ENCODE data around the gene STAG2.
"Not testable (repeated sequence)": the region's sequence is repeated elsewhere in the genome, so short reads cannot be mapped to it uniquely, and the experiment has no call there.

STAG2 gene

GRCh38 chrX:124028182-124028581 lies 66.7 kb downstream of the STAG2 start:
- no peak overlapping the region for H3K4me3 ChIP-seq (ENCODE audit: low read length)
- no peaks in the 10 kb centered on the region for H3K27me3 ChIP-seq (ENCODE audit: control insufficient read depth, insufficient read depth, low read length)
- no peaks in the 10 kb centered on the region for H3K9me3 ChIP-seq (ENCODE audit: control insufficient read depth, insufficient read depth, low read length)
- no peak for DNase-seq (ENCODE audit: low read depth, low spot score)
- H3K36me3 ChIP-seq (ENCODE audit: control insufficient read depth, insufficient read depth, low read length), result no peaks in the 10 kb centered on the region
- no CpG with 5 or more reads among the region's 3 CpGs for WGBS (ENCODE audit: insufficient coverage, insufficient read length)
- no peak overlapping the region for H3K27ac ChIP-seq (ENCODE audit: low read length)
- no peaks in the 10 kb centered on the region for H3K4me1 ChIP-seq (ENCODE audit: control insufficient read depth, insufficient read depth, low read length)

GRCh38 chrX:124030520-124030919 lies 69.0 kb downstream of the STAG2 start:
- no peaks in the 10 kb centered on the region for H3K36me3 ChIP-seq (ENCODE audit: control insufficient read depth, insufficient read depth, low read length)
- no peak overlapping the region for H3K27ac ChIP-seq (ENCODE audit: low read length)
- WGBS (ENCODE audit: insufficient coverage, insufficient read length), result no CpG with 5 or more reads among the region's 1 CpG
- DNase-seq (ENCODE audit: low read depth, low spot score), result no peak
- H3K9me3 ChIP-seq (ENCODE audit: control insufficient read depth, insufficient read depth, low read length), result no peaks in the 10 kb centered on the region
- H3K4me1 ChIP-seq (ENCODE audit: control insufficient read depth, insufficient read depth, low read length), result no peaks in the 10 kb centered on the region
- no peak overlapping the region for H3K4me3 ChIP-seq (ENCODE audit: low read length)
- no peaks in the 10 kb centered on the region for H3K27me3 ChIP-seq (ENCODE audit: control insufficient read depth, insufficient read depth, low read length)

DNA sequence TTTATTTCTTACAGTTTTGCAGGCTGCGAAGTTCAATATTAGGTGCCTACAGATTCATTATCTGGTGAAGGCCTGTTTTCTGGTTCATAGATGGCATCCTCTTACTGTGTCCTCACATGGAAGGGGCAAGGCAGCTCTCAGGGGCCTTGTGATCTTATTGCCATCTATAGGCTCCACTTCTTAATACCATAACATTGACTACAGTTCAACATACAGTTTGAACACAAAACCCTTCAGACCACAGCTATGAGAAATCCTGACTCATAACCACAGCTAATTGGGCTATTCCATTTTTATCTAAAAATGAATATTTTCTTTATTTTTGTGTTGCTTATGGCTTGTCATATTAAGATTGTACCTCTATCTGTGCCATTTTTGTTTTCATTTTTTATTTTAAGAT lies 72.3 kb downstream of the STAG2 start:
- no peak overlapping the region for H3K27ac ChIP-seq (ENCODE audit: low read length)
- H3K4me1 ChIP-seq (ENCODE audit: control insufficient read depth, insufficient read depth, low read length), result no peaks in the 10 kb centered on the region
- WGBS (ENCODE audit: insufficient coverage, insufficient read length), result no CpG with 5 or more reads among the region's 1 CpG
- no peak overlapping the region for H3K4me3 ChIP-seq (ENCODE audit: low read length)
- no peak for DNase-seq (ENCODE audit: low read depth, low spot score)
- H3K36me3 ChIP-seq (ENCODE audit: control insufficient read depth, insufficient read depth, low read length), result no peaks in the 10 kb centered on the region
- H3K9me3 ChIP-seq (ENCODE audit: control insufficient read depth, insufficient read depth, low read length), result no peaks in the 10 kb centered on the region
- H3K27me3 ChIP-seq (ENCODE audit: control insufficient read depth, insufficient read depth, low read length), result no peaks in the 10 kb centered on the region

DNA sequence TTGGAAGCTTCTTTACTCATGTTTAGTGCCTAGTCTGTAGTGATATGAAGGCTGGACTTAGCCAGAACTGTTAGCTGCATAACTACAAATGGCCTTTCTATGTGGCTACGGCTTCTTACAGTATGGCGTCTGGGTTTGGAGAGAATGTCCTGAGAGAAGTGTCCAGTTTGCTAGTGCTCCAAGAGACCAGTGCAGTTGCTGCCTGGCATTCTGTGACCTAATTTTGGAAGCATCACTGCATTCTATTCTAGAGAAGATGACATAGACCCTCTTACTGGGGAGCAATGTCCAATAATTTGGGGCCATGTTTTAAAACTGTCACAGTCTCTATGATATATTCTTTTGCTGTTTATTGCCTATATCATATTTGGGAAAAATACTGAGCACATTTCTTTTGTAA lies 74.2 kb downstream of the STAG2 start:
- Histone ChIP-seq H3K4me3 (ENCODE audit: low read length) (no peak overlapping the region), H3K9me3 (ENCODE audit: control insufficient read depth, insufficient read depth, low read length) (no peaks in the 10 kb centered on the region), H3K4me1 (ENCODE audit: control insufficient read depth, insufficient read depth, low read length) (no peaks in the 10 kb centered on the region), H3K36me3 (ENCODE audit: control insufficient read depth, insufficient read depth, low read length) (no peaks in the 10 kb centered on the region), H3K27me3 (ENCODE audit: control insufficient read depth, insufficient read depth, low read length) (no peaks in the 10 kb centered on the region), H3K27ac (ENCODE audit: low read length) (no peak overlapping the region)
- WGBS (ENCODE audit: insufficient coverage, insufficient read length), result no CpG with 5 or more reads among the region's 2 CpGs
- no peak for DNase-seq (ENCODE audit: low read depth, low spot score)

DNA sequence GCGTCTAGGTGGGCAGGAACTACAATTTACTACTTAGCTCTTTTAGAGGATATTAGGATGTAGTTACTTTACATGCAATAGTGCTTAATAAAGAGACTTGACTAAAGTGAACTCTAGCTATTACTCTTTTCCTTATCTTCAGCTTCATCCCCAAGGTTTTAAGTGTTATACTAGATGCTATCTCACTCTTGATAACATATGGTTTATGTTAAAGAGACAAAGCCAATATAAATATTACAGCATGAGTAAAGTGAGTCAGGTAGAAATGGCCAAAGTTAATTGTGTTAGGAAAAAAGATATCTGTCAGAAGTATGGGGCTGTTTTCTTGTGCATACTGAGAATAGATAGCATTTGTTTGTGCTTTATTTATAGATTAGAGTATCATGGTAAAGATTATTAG lies 80.5 kb downstream of the STAG2 start:
- no peak overlapping the region for H3K4me3 ChIP-seq (ENCODE audit: low read length)
- H3K27ac ChIP-seq (ENCODE audit: low read length), result no peak overlapping the region
- no CpG with 5 or more reads among the region's 1 CpG for WGBS (ENCODE audit: insufficient coverage, insufficient read length)
- DNase-seq (ENCODE audit: low read depth, low spot score), result no peak
- H3K9me3 ChIP-seq (ENCODE audit: control insufficient read depth, insufficient read depth, low read length), result no peaks in the 10 kb centered on the region
- no peaks in the 10 kb centered on the region for H3K4me1 ChIP-seq (ENCODE audit: control insufficient read depth, insufficient read depth, low read length)
- no peaks in the 10 kb centered on the region for H3K36me3 ChIP-seq (ENCODE audit: control insufficient read depth, insufficient read depth, low read length)
- no peaks in the 10 kb centered on the region for H3K27me3 ChIP-seq (ENCODE audit: control insufficient read depth, insufficient read depth, low read length)

GRCh38 chrX:124045109-124045508 lies 83.6 kb downstream of the STAG2 start:
- H3K36me3 ChIP-seq (ENCODE audit: control insufficient read depth, insufficient read depth, low read length), result no peaks in the 10 kb centered on the region

GRCh38 chrX:124084417-124084816 lies 122.9 kb downstream of the STAG2 start:
- H3K36me3 ChIP-seq (ENCODE audit: control insufficient read depth, insufficient read depth, low read length); H3K4me1 ChIP-seq (ENCODE audit: control insufficient read depth, insufficient read depth, low read length); H3K27ac ChIP-seq (ENCODE audit: low read length); H3K4me3 ChIP-seq (ENCODE audit: low read length); DNase-seq (ENCODE audit: low read depth, low spot score); H3K27me3 ChIP-seq (ENCODE audit: control insufficient read depth, insufficient read depth, low read length); H3K9me3 ChIP-seq (ENCODE audit: control insufficient read depth, insufficient read depth, low read length): not testable (repeated sequence)
- WGBS (ENCODE audit: insufficient coverage, insufficient read length), result no CpG with 5 or more reads among the region's 6 CpGs

More at GRCh38 chrX:124045109-124045508, 83.6 kb downstream of the STAG2 start:
- H3K27ac ChIP-seq (ENCODE audit: low read length), result no peak overlapping the region
- H3K9me3 ChIP-seq (ENCODE audit: control insufficient read depth, insufficient read depth, low read length), result no peaks in the 10 kb centered on the region
- no peaks in the 10 kb centered on the region for H3K4me1 ChIP-seq (ENCODE audit: control insufficient read depth, insufficient read depth, low read length)
- no peak for DNase-seq (ENCODE audit: low read depth, low spot score)
- no CpG with 5 or more reads among the region's 4 CpGs for WGBS (ENCODE audit: insufficient coverage, insufficient read length)
- H3K4me3 ChIP-seq (ENCODE audit: low read length), result no peak overlapping the region
- no peaks in the 10 kb centered on the region for H3K27me3 ChIP-seq (ENCODE audit: control insufficient read depth, insufficient read depth, low read length)

DNA sequence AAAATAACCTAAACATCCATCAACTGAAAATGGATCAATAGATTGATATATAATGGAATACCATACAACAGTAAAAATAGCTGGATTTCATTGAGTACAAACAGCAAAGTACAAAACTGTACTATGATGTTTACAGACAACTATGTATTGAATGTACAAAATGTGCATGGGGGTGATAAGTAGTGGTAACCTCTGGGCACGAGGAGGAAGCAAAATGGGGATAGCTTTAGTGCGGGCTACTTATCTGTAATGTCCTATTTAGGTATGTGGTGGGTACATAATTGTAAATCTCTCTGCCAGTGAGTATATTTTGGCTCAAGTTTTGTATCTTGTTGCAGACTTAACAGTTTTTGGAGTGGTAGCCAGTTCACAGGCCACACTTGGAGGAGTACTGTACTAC lies 123.6 kb downstream of the STAG2 start:
- DNase-seq (ENCODE audit: low read depth, low spot score), result no peak

GRCh38 chrX:124086411-124086810 lies 124.9 kb downstream of the STAG2 start:
- 0 out of 2 replicates have a peak, but pooled peaks cover 2% of the 10 kb centered on the region for H3K36me3 ChIP-seq (ENCODE audit: control insufficient read depth, insufficient read depth, low read length)
- no peak for DNase-seq (ENCODE audit: low read depth, low spot score)

More for the DNA sequence above, 123.6 kb downstream of the STAG2 start:
- no CpG with 5 or more reads among the region's 2 CpGs for WGBS (ENCODE audit: insufficient coverage, insufficient read length)
- 0 out of 2 replicates have a peak, but pooled peaks cover 2% of the 10 kb centered on the region for H3K36me3 ChIP-seq (ENCODE audit: control insufficient read depth, insufficient read depth, low read length)
- H3K4me3 ChIP-seq (ENCODE audit: low read length), result no peak overlapping the region
- no peaks in the 10 kb centered on the region for H3K9me3 ChIP-seq (ENCODE audit: control insufficient read depth, insufficient read depth, low read length)
- H3K27ac ChIP-seq (ENCODE audit: low read length), result no peak overlapping the region
- no peaks in the 10 kb centered on the region for H3K27me3 ChIP-seq (ENCODE audit: control insufficient read depth, insufficient read depth, low read length)
- no peaks in the 10 kb centered on the region for H3K4me1 ChIP-seq (ENCODE audit: control insufficient read depth, insufficient read depth, low read length)

DNA sequence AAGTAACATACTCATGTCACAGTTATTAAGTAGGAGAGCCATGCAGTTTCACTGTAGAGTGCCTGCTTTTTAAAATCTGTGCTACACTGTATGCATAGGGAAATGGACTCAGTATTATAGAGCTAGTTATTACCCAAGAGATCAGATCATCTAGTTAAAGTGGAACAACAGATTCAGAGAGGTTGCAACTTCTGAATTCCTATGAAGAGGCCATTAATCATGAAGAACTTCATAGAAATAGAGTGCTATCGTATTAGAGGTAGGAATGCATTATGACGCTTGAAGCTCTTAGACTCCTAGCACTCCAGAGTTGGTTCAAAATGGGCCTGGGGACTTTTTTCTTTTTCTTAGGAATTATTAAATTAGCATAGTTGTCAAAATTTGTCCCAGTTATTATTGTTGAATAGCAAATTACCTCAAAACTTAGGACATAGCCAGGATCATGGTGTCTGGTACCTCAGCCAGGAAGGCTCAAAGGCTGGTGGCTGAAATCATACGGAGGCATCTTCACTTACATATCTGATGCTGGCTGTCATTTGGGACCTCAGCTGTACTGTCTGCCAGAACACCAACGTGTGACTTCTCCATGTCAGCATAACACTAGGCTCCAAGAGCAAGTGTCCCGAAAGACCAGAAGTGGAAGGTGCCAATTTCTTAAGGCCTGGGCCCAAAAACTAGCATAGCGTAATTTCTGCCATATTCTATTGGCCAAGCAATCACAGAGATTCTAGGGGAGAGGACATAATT lies 125.7 kb downstream of the STAG2 start:
- H3K36me3 ChIP-seq (ENCODE audit: control insufficient read depth, insufficient read depth, low read length), result 0 out of 2 replicates have a peak, but pooled peaks cover 2% of the 10 kb centered on the region
- no peaks in the 10 kb centered on the region for H3K4me1 ChIP-seq (ENCODE audit: control insufficient read depth, insufficient read depth, low read length)
- no peak overlapping the region for H3K27ac ChIP-seq (ENCODE audit: low read length)
- no peak overlapping the region for H3K4me3 ChIP-seq (ENCODE audit: low read length)
- no peaks in the 10 kb centered on the region for H3K9me3 ChIP-seq (ENCODE audit: control insufficient read depth, insufficient read depth, low read length)
- WGBS (ENCODE audit: insufficient coverage, insufficient read length), result no CpG with 5 or more reads among the region's 6 CpGs
- no peaks in the 10 kb centered on the region for H3K27me3 ChIP-seq (ENCODE audit: control insufficient read depth, insufficient read depth, low read length)
- no peak for DNase-seq (ENCODE audit: low read depth, low spot score)

More at GRCh38 chrX:124086411-124086810, 124.9 kb downstream of the STAG2 start:
- Histone ChIP-seq H3K4me3 (ENCODE audit: low read length) (no peak overlapping the region), H3K27me3 (ENCODE audit: control insufficient read depth, insufficient read depth, low read length) (no peaks in the 10 kb centered on the region), H3K9me3 (ENCODE audit: control insufficient read depth, insufficient read depth, low read length) (no peaks in the 10 kb centered on the region), H3K4me1 (ENCODE audit: control insufficient read depth, insufficient read depth, low read length) (no peaks in the 10 kb centered on the region), H3K27ac (ENCODE audit: low read length) (no peak overlapping the region)
- no CpG with 5 or more reads among the region's 7 CpGs for WGBS (ENCODE audit: insufficient coverage, insufficient read length)

GRCh38 chrX:124093222-124093621 lies 131.7 kb downstream of the STAG2 start:
- H3K9me3 ChIP-seq (ENCODE audit: control insufficient read depth, insufficient read depth, low read length), result no peaks in the 10 kb centered on the region
- no peaks in the 10 kb centered on the region for H3K27me3 ChIP-seq (ENCODE audit: control insufficient read depth, insufficient read depth, low read length)
- no peaks in the 10 kb centered on the region for H3K36me3 ChIP-seq (ENCODE audit: control insufficient read depth, insufficient read depth, low read length)
- H3K4me1 ChIP-seq (ENCODE audit: control insufficient read depth, insufficient read depth, low read length), result no peaks in the 10 kb centered on the region
- no peak overlapping the region for H3K4me3 ChIP-seq (ENCODE audit: low read length)
- no peak overlapping the region for H3K27ac ChIP-seq (ENCODE audit: low read length)
- DNase-seq (ENCODE audit: low read depth, low spot score), result no peak
- WGBS (ENCODE audit: insufficient coverage, insufficient read length), result no CpG with 5 or more reads among the region's 4 CpGs
